ENCODE data around the gene TOX2. TPM values are rescaled to one million over a fixed set of nuclear protein-coding genes. Genes with fewer than 3 reads are reported as not detected.

Gene TOX2
- total RNA-seq, 1 donor: 1.1 TPM

GRCh38 chr20:44028868-44029847 is 114.5 kb downstream of the TOX2 start:
- H3K27me3 ChIP-seq (ENCODE audit: insufficient read depth, low read length): peaks cover 16% of the 10 kb centered on the region
- H4K20me1 ChIP-seq (ENCODE audit: insufficient read depth, low read length): no peaks in the 10 kb centered on the region
- no peak for TF ChIP-seq CTCF (IDR thresholded peaks at IDR 0.05; ENCODE audit: extremely low read depth, low read depth, low read length)
- H3K4me1 ChIP-seq (ENCODE audit: insufficient read depth, low read length): peaks cover 4% of the 10 kb centered on the region
- no peaks in the 10 kb centered on the region for H3K9me3 ChIP-seq (ENCODE audit: low read depth, low read length)
- H3K79me2 ChIP-seq (ENCODE audit: insufficient read depth, low read length): no peaks in the 10 kb centered on the region
- no peak for DNase-seq (ENCODE audit: insufficient read length, low spot score, missing footprints)
- H3K4me3 ChIP-seq (ENCODE audit: insufficient read depth, low read length): no peak overlapping the region
- H2AFZ ChIP-seq (ENCODE audit: low read length): no peak overlapping the region
- H3K36me3 ChIP-seq (ENCODE audit: insufficient read depth, low read length): no peaks in the 10 kb centered on the region
- H3K4me2 ChIP-seq (ENCODE audit: insufficient read depth, low read length): no peak overlapping the region
- no peak overlapping the region for H3K27ac ChIP-seq (ENCODE audit: low read depth, low read length)

- Histone ChIP-seq H3K4me2 (ENCODE audit: insufficient read depth, low read length) (no peak overlapping the region), H4K20me1 (ENCODE audit: insufficient read depth, low read length) (no peaks in the 10 kb centered on the region), H3K27me3 (ENCODE audit: insufficient read depth, low read length) (peaks cover 17% of the 10 kb centered on the region), H2AFZ (ENCODE audit: low read length) (no peak overlapping the region), H3K79me2 (ENCODE audit: insufficient read depth, low read length) (no peaks in the 10 kb centered on the region), H3K4me1 (ENCODE audit: insufficient read depth, low read length) (peaks cover 4% of the 10 kb centered on the region), H3K27ac (ENCODE audit: low read depth, low read length) (no peak overlapping the region), H3K4me3 (ENCODE audit: insufficient read depth, low read length) (no peak overlapping the region), H3K36me3 (ENCODE audit: insufficient read depth, low read length) (no peaks in the 10 kb centered on the region), H3K9me3 (ENCODE audit: low read depth, low read length) (no peaks in the 10 kb centered on the region)
- DNase-seq (ENCODE audit: insufficient read length, low spot score, missing footprints): no peak
- TF ChIP-seq CTCF (IDR thresholded peaks at IDR 0.05; ENCODE audit: extremely low read depth, low read depth, low read length): no peak
Observed at GRCh38 chr20:44029848-44030230, 115.2 kb downstream of the TOX2 start.

- no peak overlapping the region for H3K4me3 ChIP-seq (ENCODE audit: insufficient read depth, low read length)
- H4K20me1 ChIP-seq (ENCODE audit: insufficient read depth, low read length): no peaks in the 10 kb centered on the region
- H3K4me2 ChIP-seq (ENCODE audit: insufficient read depth, low read length): no peak overlapping the region
- H3K79me2 ChIP-seq (ENCODE audit: insufficient read depth, low read length): no peaks in the 10 kb centered on the region
- no peak for TF ChIP-seq CTCF (IDR thresholded peaks at IDR 0.05; ENCODE audit: extremely low read depth, low read depth, low read length)
- H3K9me3 ChIP-seq (ENCODE audit: low read depth, low read length): no peaks in the 10 kb centered on the region
- no peak overlapping the region for H2AFZ ChIP-seq (ENCODE audit: low read length)
- H3K4me1 ChIP-seq (ENCODE audit: insufficient read depth, low read length): peaks cover 4% of the 10 kb centered on the region
- H3K36me3 ChIP-seq (ENCODE audit: insufficient read depth, low read length): no peaks in the 10 kb centered on the region
- no peak overlapping the region for H3K27ac ChIP-seq (ENCODE audit: low read depth, low read length)
- DNase-seq (ENCODE audit: insufficient read length, low spot score, missing footprints): no peak
- peaks cover 17% of the 10 kb centered on the region for H3K27me3 ChIP-seq (ENCODE audit: insufficient read depth, low read length)
Observed at GRCh38 chr20:44030394-44030793, 115.7 kb downstream of the TOX2 start.

- Histone ChIP-seq H2AFZ (ENCODE audit: low read length) (no peak overlapping the region), H3K79me2 (ENCODE audit: insufficient read depth, low read length) (no peaks in the 10 kb centered on the region), H3K36me3 (ENCODE audit: insufficient read depth, low read length) (no peaks in the 10 kb centered on the region), H3K4me2 (ENCODE audit: insufficient read depth, low read length) (no peak overlapping the region), H3K27me3 (ENCODE audit: insufficient read depth, low read length) (peaks cover 21% of the 10 kb centered on the region), H3K27ac (ENCODE audit: low read depth, low read length) (no peak overlapping the region), H3K4me1 (ENCODE audit: insufficient read depth, low read length) (peaks cover 4% of the 10 kb centered on the region), H4K20me1 (ENCODE audit: insufficient read depth, low read length) (no peaks in the 10 kb centered on the region), H3K4me3 (ENCODE audit: insufficient read depth, low read length) (no peak overlapping the region), H3K9me3 (ENCODE audit: low read depth, low read length) (no peaks in the 10 kb centered on the region)
- no peak for DNase-seq (ENCODE audit: insufficient read length, low spot score, missing footprints)
- no peak for TF ChIP-seq CTCF (IDR thresholded peaks at IDR 0.05; ENCODE audit: extremely low read depth, low read depth, low read length)
Observed at GRCh38 chr20:44031001-44031574, 116.4 kb downstream of the TOX2 start.
